K562 (cell line): ENCODE data around the gene SIT1. TPM values are rescaled to one million over a fixed set of nuclear protein-coding genes. Genes with fewer than 3 reads are reported as not detected.

Experiments used
- BHLHE40 ChIP-seq: IDR thresholded peaks from 2 replicates; pipeline ENCODE4 v1.6.1; 2011; ENCODE audit warnings: low read length, improper control_type of control experiment
- BRD4 ChIP-seq: fragments of 200-600 bp; sonication (generic); IDR thresholded peaks from 2 replicates; pipeline ENCODE4 v1.6.1; 2017; ENCODE audit warnings: inconsistent platforms
- CBX3 ChIP-seq, 2 experiments: IDR thresholded peaks; 1 replicate in 1 of 2; 2 replicates in 1 of 2; pipeline ENCODE4 v1.6.1; 2012; ENCODE audit warnings: inconsistent platforms in 2 of 2, low read length in 2 of 2, borderline replicate concordance in 1 of 2, control low read depth in 1 of 2
- CTBP1 ChIP-seq: fragments of 450-650 bp; IDR thresholded peaks from 2 replicates; pipeline ENCODE4 v1.6.1; 2016; ENCODE audit warnings: borderline replicate concordance
- E2F3 ChIP-seq: fragments of 250-450 bp; sonication (Bioruptor Pico); IDR thresholded peaks from 2 replicates; pipeline ENCODE4 v1.4.0; 2020; ENCODE audit warnings: mild to moderate bottlenecking
- ELK1 ChIP-seq: sonication (generic); formaldehyde crosslinking; IDR thresholded peaks from 2 replicates; pipeline ENCODE4 v1.8.1; 2022; ENCODE audit warnings: missing genetic modification reagents
- EP300 ChIP-seq: IDR thresholded peaks from 2 replicates; pipeline ENCODE4 v1.6.1; 2012; ENCODE audit warnings: low read length, improper control_type of control experiment
- GABPB1 ChIP-seq: sonication (generic); formaldehyde crosslinking; IDR thresholded peaks from 2 replicates; pipeline ENCODE4 v1.8.0; 2022; ENCODE audit warnings: mild to moderate bottlenecking, missing genetic modification reagents
- GTF2E2 ChIP-seq: fragments of 200-800 bp; sonication (Bioruptor generic); IDR thresholded peaks from 2 replicates; pipeline ENCODE4 v1.6.1; 2016; ENCODE audit warnings: missing genetic modification characterization, missing compliant biosample characterization
- MTF1 ChIP-seq: fragments of 250-450 bp; sonication (Bioruptor Pico); IDR thresholded peaks from 2 replicates; pipeline ENCODE4 v1.9.0; 2021; ENCODE audit warnings: moderate library complexity, mild to moderate bottlenecking, inconsistent platforms, borderline replicate concordance
- NR3C1 ChIP-seq: sonication (generic); formaldehyde crosslinking; IDR thresholded peaks from 2 replicates; pipeline ENCODE4 v1.8.1; 2022; ENCODE audit warnings: missing genetic modification reagents
- RB1 ChIP-seq: fragments of 450-650 bp; IDR thresholded peaks from 2 replicates; pipeline ENCODE4 v1.6.1; 2017; ENCODE audit warnings: low read depth, mild to moderate bottlenecking
- SMC3 ChIP-seq: conservative IDR thresholded peaks from 2 replicates; pipeline ENCODE4 v1.6.1; 2011; ENCODE audit warnings: low read depth, low read length, improper control_type of control experiment; ENCODE audit not compliant: insufficient read depth
- TSHZ1 ChIP-seq: fragments of 250-450 bp; sonication (Bioruptor Pico); IDR thresholded peaks from 2 replicates; pipeline ENCODE4 v1.4.0; 2020; ENCODE audit warnings: mild to moderate bottlenecking, moderate library complexity
- ZBTB34 ChIP-seq: fragments of 250-450 bp; sonication (Bioruptor Pico); IDR thresholded peaks from 2 replicates; pipeline ENCODE4 v1.8.0; 2021; ENCODE audit warnings: mild to moderate bottlenecking, moderate library complexity
- ZNF165 ChIP-seq: fragments of 250-450 bp; sonication (Bioruptor Pico); IDR thresholded peaks from 2 replicates; pipeline ENCODE4 v1.4.0; 2020; ENCODE audit warnings: borderline replicate concordance
- ZNF398 ChIP-seq: fragments of 250-450 bp; sonication (Bioruptor Pico); IDR thresholded peaks from 2 replicates; pipeline ENCODE4 v1.8.0; 2021; ENCODE audit warnings: moderate library complexity, mild to moderate bottlenecking, inconsistent platforms
- ZNF740 ChIP-seq, 3 experiments: fragments of 200-800 bp in 1 of 3; sonication (Bioruptor generic) in 1 of 3; sonication (generic) in 1 of 3; formaldehyde crosslinking in 1 of 3; IDR thresholded peaks; 2 replicates each; pipeline versions ENCODE4 v1.6.1 to v1.8.0; 2016 to 2022; ENCODE audit warnings: mild to moderate bottlenecking in 2 of 3, missing compliant biosample characterization in 2 of 3, missing genetic modification characterization in 2 of 3, missing genetic modification reagents in 1 of 3
- ZSCAN32 ChIP-seq: fragments of 450-650 bp; formaldehyde crosslinking; IDR thresholded peaks from 2 replicates; pipeline ENCODE4 v1.4.0; 2020; ENCODE audit warnings: mild to moderate bottlenecking, moderate library complexity
- polyA plus RNA-seq, 8 experiments: library from polyadenylated mRNA; depleted of rRNA in 4 of 8; stranded (reverse) in 5 of 8; unstranded in 3 of 8; fragments of >200 nt; fragmentation: Nextera tagmentation in 2 of 8; fragmentation: Illumina TruSeq in 1 of 8; extraction: Ambion mirVana in 2 of 8; extraction: Trizol in 1 of 8; gene quantifications; 2 replicates each; pipeline versions ENCODE4 v1.2.1 to v1.2.3, GENCODE V29; 2011 to 2014; ENCODE audit warnings: inconsistent platforms in 1 of 8, missing spikeins in 1 of 8
- total RNA-seq, 7 experiments: library from RNA; depleted of rRNA in 6 of 7; stranded (reverse); fragments of >200 nt in 6 of 7; fragmentation: Illumina TruSeq in 2 of 7; extraction: Trizol in 2 of 7; gene quantifications; 2 replicates each; pipeline versions ENCODE4 v1.2.1 to v1.2.3, GENCODE V29; 2011 to 2021; ENCODE audit warnings: low replicate concordance in 1 of 7

SIT1 gene
- total and polyA plus RNA-seq, 9 of the 15 experiments (the other 6 are each of a cell fraction or from before 2014, with no cell fraction given), result not detected

- TF ChIP-seq MTF1, result no peak
- no peak for TF ChIP-seq TSHZ1 (CRISPR knock-in tag)
- TF ChIP-seq CTBP1, result peak; percentile 39; the same call in 1 of the 2 replicates
- TF ChIP-seq GABPB1 (CRISPR knock-in tag), result peak; percentile 65
- TF ChIP-seq SMC3, result peak; percentile 50
- no peak for TF ChIP-seq NR3C1
- no peak for TF ChIP-seq ZSCAN32 (CRISPR knock-in tag)
- no peak for TF ChIP-seq ZBTB34 (CRISPR knock-in tag)
- TF ChIP-seq GTF2E2 (tag), result no peak; the same call in 1 of the 2 replicates
- no peak for TF ChIP-seq ZNF398 (CRISPR knock-in tag)
- TF ChIP-seq RB1, result peak; percentile 79
- TF ChIP-seq BRD4, result no peak
- no peak for TF ChIP-seq ZNF165 (CRISPR knock-in tag)
- TF ChIP-seq E2F3 (CRISPR knock-in tag), result no peak
- TF ChIP-seq ELK1, result no peak
- no peak for TF ChIP-seq ZNF740 (CRISPR knock-in tag; IDR thresholded peaks at IDR 0.05)
- TF ChIP-seq ZNF740 (tag; IDR thresholded peaks at IDR 0.05), result no peak
- no peak for TF ChIP-seq CBX3 (IDR thresholded peaks at IDR 0.05; ENCODE audit: borderline replicate concordance in 1 of 2, low read length in 2 of 2)
- TF ChIP-seq EP300, result no peak
- TF ChIP-seq BHLHE40, result 0 out of 2 replicates have a peak, but pooled peaks have one; percentile 19
Measured at GRCh38 chr9:35646533-35647265, 4.0 kb downstream of the SIT1 start (continued).
